Lung (tissue), 12 donors: ENCODE measurements around the gene SLX4. TPM values are rescaled to one million over a fixed set of nuclear protein-coding genes. Genes with fewer than 3 reads are reported as not detected.

ENCODE experiments used
- ATAC-seq: fragments of 200-7000 bp; cut with Tn5 transposase; one replicate; pipeline ENCODE4 v1.9.1; 2020; ENCODE audit warnings: moderate number of reproducible peaks; ENCODE audit not compliant: insufficient read depth, low FRiP score
- DNase-seq, 3 donors: peaks; one replicate each; pipeline ENCODE4 v3.0.0-alpha.2; 2013 to 2017
- H3K27ac ChIP-seq, 2 donors: one replicate each; pipeline ENCODE4 v1.5.1; 2013; ENCODE audit warnings: mild to moderate bottlenecking in 2 of 2, moderate library complexity in 2 of 2, control low read depth in 1 of 2, inconsistent platforms in 1 of 2, low read depth in 1 of 2, low read length in 1 of 2
- H3K27me3 ChIP-seq, 3 donors: one replicate each; pipeline ENCODE4 v1.5.1; 2013; ENCODE audit warnings: low read length in 2 of 3; ENCODE audit not compliant: control insufficient read depth in 3 of 3, insufficient read depth in 3 of 3
- H3K36me3 ChIP-seq, 4 donors: one replicate each; pipeline ENCODE4 v1.5.1; 2013; ENCODE audit warnings: low read length in 4 of 4, mild to moderate bottlenecking in 1 of 4, moderate library complexity in 1 of 4; ENCODE audit not compliant: control insufficient read depth in 4 of 4, insufficient read depth in 4 of 4
- H3K4me1 ChIP-seq, 5 donors: one replicate each; pipeline ENCODE4 v1.5.1; 2013; ENCODE audit warnings: low read length in 5 of 5, mild to moderate bottlenecking in 2 of 5, moderate library complexity in 1 of 5; ENCODE audit not compliant: control insufficient read depth in 5 of 5, insufficient read depth in 5 of 5
- H3K4me3 ChIP-seq: one replicate; pipeline ENCODE4 v1.5.1; 2013; ENCODE audit warnings: mild to moderate bottlenecking, control low read depth, moderate library complexity
- H3K9ac ChIP-seq, 2 donors: one replicate each; pipeline ENCODE4 v1.5.1; 2013; ENCODE audit warnings: low read length in 2 of 2, control low read depth in 1 of 2; ENCODE audit not compliant: insufficient read depth in 1 of 2
- H3K9me3 ChIP-seq, 4 donors: one replicate each; pipeline ENCODE4 v1.5.1; 2013; ENCODE audit warnings: low read length in 3 of 4, mild to moderate bottlenecking in 1 of 4, moderate library complexity in 1 of 4; ENCODE audit not compliant: control insufficient read depth in 4 of 4, insufficient read depth in 3 of 4
- WGBS, 2 donors: extraction: QIAGEN DNeasy Blood & Tissue Kit; methylation state at CpG; one replicate each; pipeline ENCODE4 v1.1.7; 2013; 5-methylcytosine and 5-hydroxymethylcytosine counted together
- polyA plus RNA-seq, 2 donors: library from polyadenylated mRNA; stranded (reverse); fragments of 200-250 nt; gene quantifications; one replicate each; pipeline ENCODE4 v1.2.1, GENCODE V29; 2013
- total RNA-seq, 2 donors: library from RNA; depleted of rRNA in 1 of 2; stranded (reverse); fragments of >200 nt in 1 of 2; gene quantifications; one replicate each; pipeline ENCODE4 v1.2.1, GENCODE V29; 2014 to 2021
- TF ChIP-seq, protein P1 (sequence below): IDR thresholded peaks from 2 replicates; pipeline ENCODE4 v1.5.1; 2012; ENCODE audit warnings: mild to moderate bottlenecking; ENCODE audit errors: control extremely low read depth, extremely low read depth
- donor health status: control.
- donor health status: control.
- donor health status: Bipolar disorder and iron deficiency.
- donor health status: healthy.
- donor health status: DM: yes; HTN: yes; CAD: no.

SLX4 gene
- total and polyA plus RNA-seq, 4 donors = 2.4 to 7.0 (median 3.7) TPM

DNA sequence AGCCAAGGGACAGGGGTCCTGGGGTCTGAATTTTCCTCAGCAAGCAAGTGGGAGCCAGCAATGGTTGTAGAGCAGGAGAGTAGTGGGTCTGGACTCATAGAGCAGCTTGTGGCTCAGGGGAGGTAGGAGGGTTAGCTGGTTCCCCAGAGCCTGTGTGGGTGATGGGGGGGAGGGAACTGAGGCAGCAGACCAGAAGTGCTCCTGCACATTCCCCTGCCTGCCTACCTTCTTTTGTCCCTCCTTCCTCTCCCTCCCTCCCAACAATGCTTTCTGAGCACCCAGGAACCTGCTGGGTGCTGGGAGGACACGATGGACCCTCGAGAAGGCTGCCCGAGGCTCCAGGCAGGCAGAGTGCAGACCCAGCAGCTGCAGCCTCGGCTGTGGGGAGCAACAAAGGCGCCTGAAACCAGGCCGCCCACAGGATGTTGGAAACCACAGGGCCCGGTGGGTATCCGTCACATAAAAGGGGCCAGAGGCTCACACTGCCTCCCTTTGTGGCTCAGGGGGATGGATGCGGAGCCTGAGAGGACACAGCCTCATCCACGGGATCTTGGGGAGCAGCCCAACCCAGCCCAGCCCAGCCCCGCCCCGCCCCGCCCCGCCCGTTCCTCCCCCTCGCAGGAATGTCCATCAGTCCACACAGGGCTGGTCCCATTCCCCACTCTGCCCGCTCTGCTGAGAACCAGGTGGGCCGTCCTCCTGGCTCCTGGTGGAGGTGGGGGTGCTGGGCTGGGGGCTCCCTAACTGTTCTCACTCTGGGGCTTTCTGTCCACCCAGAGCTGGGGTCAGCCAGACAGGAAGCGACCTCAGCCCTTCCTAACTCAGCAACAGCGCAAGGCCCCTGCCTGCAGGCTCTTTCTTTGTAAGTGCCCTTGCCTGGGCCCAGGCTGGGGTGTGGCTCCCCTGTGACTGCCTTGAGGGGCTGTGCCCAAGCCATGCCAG lies 32.5 kb downstream of the SLX4 start:
- H3K27me3 ChIP-seq = no peaks in the 10 kb centered on the region
- WGBS, 2 donors = 25 to 36% methylated on average over 20 of the region's 20 CpGs
- H3K9me3 ChIP-seq = no peaks in the 10 kb centered on the region
- DNase-seq (peak in 1 of 3 donors; percentile 16), ATAC-seq (no peak)
- H3K36me3 ChIP-seq = peaks cover 0 to 8% (median 2%) of the 10 kb centered on the region in 4 donors
- TF ChIP-seq, protein P1, sequence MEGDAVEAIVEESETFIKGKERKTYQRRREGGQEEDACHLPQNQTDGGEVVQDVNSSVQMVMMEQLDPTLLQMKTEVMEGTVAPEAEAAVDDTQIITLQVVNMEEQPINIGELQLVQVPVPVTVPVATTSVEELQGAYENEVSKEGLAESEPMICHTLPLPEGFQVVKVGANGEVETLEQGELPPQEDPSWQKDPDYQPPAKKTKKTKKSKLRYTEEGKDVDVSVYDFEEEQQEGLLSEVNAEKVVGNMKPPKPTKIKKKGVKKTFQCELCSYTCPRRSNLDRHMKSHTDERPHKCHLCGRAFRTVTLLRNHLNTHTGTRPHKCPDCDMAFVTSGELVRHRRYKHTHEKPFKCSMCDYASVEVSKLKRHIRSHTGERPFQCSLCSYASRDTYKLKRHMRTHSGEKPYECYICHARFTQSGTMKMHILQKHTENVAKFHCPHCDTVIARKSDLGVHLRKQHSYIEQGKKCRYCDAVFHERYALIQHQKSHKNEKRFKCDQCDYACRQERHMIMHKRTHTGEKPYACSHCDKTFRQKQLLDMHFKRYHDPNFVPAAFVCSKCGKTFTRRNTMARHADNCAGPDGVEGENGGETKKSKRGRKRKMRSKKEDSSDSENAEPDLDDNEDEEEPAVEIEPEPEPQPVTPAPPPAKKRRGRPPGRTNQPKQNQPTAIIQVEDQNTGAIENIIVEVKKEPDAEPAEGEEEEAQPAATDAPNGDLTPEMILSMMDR = no peak
- H3K4me3 ChIP-seq = no peak overlapping the region
- H3K27ac ChIP-seq = peak overlapping the region in 1 of 2 donors; percentile 20
- H3K4me1 ChIP-seq = peaks cover 0 to 7% (median 0%) of the 10 kb centered on the region in 5 donors
- no peak overlapping the region for H3K9ac ChIP-seq

GRCh38 chr16:3578121-3578520 lies 33.3 kb downstream of the SLX4 start:
- Histone ChIP-seq H3K9me3 (no peaks in the 10 kb centered on the region), H3K27ac (no peak overlapping the region), H3K4me1 (peaks cover 0 to 7% (median 0%) of the 10 kb centered on the region in 5 donors), H3K4me3 (no peak overlapping the region), H3K27me3 (no peaks in the 10 kb centered on the region), H3K9ac (no peak overlapping the region), H3K36me3 (peaks cover 0 to 4% (median 1%) of the 10 kb centered on the region in 4 donors)
- DNase-seq (no peak), ATAC-seq (no peak)
- TF ChIP-seq, protein P1 = no peak
- 57 to 65% methylated on average over 8 of the region's 8 CpGs for WGBS, 2 donors

- H3K4me1 ChIP-seq = peaks cover 0 to 7% (median 0%) of the 10 kb centered on the region in 5 donors
- H3K4me3 ChIP-seq = peak within 1 kb of the TSS; percentile 4
- H3K27ac ChIP-seq = peak within 1 kb of the TSS in 1 of 2 donors; percentile 61
- peaks cover 0 to 2% (median 0%) of the 10 kb centered on the region in 4 donors for H3K36me3 ChIP-seq
- WGBS, 2 donors = 11 to 36% methylated on average over 18 of the region's 18 CpGs
- no peaks in the 10 kb centered on the region for H3K9me3 ChIP-seq
- ATAC-seq (no peak), DNase-seq (peak in 1 of 3 donors; percentile 2)
- no peaks in the 10 kb centered on the region for H3K27me3 ChIP-seq
- no peak within 1 kb of the TSS for H3K9ac ChIP-seq
- TF ChIP-seq, protein P1 = no peak
Observed at GRCh38 chr16:3577302-3577752, 34.1 kb downstream of the SLX4 start, which contains the start of gene NLRC3. NLRC3 (minus strand) TSS chr16:3577403; CDS start chr16:3565036, 12,367 bp downstream.
